ENCODE measurements around the gene GXYLT2. TPM values are rescaled to one million over a fixed set of nuclear protein-coding genes. Genes with fewer than 3 reads are reported as not detected.

Gene GXYLT2
- total and polyA plus RNA-seq, 2 of the 13 experiments (the other 11 are each of a cell fraction or from before 2014, with no cell fraction given): 4.3 to 6.9 TPM

GRCh38 chr3:72957297-72957696 lies 69.5 kb downstream of the GXYLT2 start (continued):
- TF ChIP-seq LBX2 (CRISPR knock-in tag; IDR thresholded peaks at IDR 0.05; ENCODE audit: borderline replicate concordance): no peak
- no peak; the same call in 1 of the 2 replicates for TF ChIP-seq ZNF543 (CRISPR knock-in tag; IDR thresholded peaks at IDR 0.05)
- no peak for TF ChIP-seq ZNF407 (CRISPR knock-in tag; IDR thresholded peaks at IDR 0.05; ENCODE audit: not compliant biosample characterization)
- no peak for TF ChIP-seq ATM (IDR thresholded peaks at IDR 0.05; ENCODE audit: borderline replicate concordance)
- TF ChIP-seq ZNF768 (CRISPR knock-in tag; IDR thresholded peaks at IDR 0.05): no peak
- no peak for TF ChIP-seq STAT6 (CRISPR knock-in tag; IDR thresholded peaks at IDR 0.05; ENCODE audit: borderline replicate concordance)
- no peak for TF ChIP-seq SAFB2 (CRISPR knock-in tag; IDR thresholded peaks at IDR 0.05; ENCODE audit: borderline replicate concordance, low read depth)
- TF ChIP-seq SP1 (IDR thresholded peaks at IDR 0.05): no peak
- peak; percentile 42; the same call in 1 of the 2 replicates for TF ChIP-seq SP1 (CRISPR knock-in tag; IDR thresholded peaks at IDR 0.05)
- peak; percentile 68; the same call in 1 of the 2 replicates for TF ChIP-seq YEATS4 (CRISPR knock-in tag; IDR thresholded peaks at IDR 0.05; ENCODE audit: borderline replicate concordance)
- no peak for TF ChIP-seq FUBP1 (CRISPR knock-in tag; IDR thresholded peaks at IDR 0.05; ENCODE audit: borderline replicate concordance)
- TF ChIP-seq POLR2AphosphoS2 (IDR thresholded peaks at IDR 0.05; ENCODE audit: low read depth, low read length): no peak
- TF ChIP-seq THYN1 (CRISPR knock-in tag; IDR thresholded peaks at IDR 0.05; ENCODE audit: borderline replicate concordance, low read depth): no peak
- no peak for TF ChIP-seq ZNF589 (CRISPR knock-in tag; conservative IDR thresholded peaks at IDR 0.05)
- TF ChIP-seq GATAD2A (CRISPR knock-in tag; IDR thresholded peaks at IDR 0.05): peak; percentile 89

All from HepG2 (cell line).